Measurements from ENCODE around the gene IREB2.

- TF ChIP-seq CREB1 (CRISPR knock-in tag; IDR thresholded peaks at IDR 0.05) (no peak), CTCF (IDR thresholded peaks at IDR 0.05) (no peak), ZNF138 (CRISPR knock-in tag; conservative IDR thresholded peaks at IDR 0.05) (no peak), MAX (CRISPR knock-in tag; IDR thresholded peaks at IDR 0.05) (no peak), TCF7 (CRISPR knock-in tag; IDR thresholded peaks at IDR 0.05; ENCODE audit: low read depth) (no peak), SMAD3 (CRISPR knock-in tag; IDR thresholded peaks at IDR 0.05; ENCODE audit: borderline replicate concordance) (no peak)
- TF ChIP-seq, protein P1, sequence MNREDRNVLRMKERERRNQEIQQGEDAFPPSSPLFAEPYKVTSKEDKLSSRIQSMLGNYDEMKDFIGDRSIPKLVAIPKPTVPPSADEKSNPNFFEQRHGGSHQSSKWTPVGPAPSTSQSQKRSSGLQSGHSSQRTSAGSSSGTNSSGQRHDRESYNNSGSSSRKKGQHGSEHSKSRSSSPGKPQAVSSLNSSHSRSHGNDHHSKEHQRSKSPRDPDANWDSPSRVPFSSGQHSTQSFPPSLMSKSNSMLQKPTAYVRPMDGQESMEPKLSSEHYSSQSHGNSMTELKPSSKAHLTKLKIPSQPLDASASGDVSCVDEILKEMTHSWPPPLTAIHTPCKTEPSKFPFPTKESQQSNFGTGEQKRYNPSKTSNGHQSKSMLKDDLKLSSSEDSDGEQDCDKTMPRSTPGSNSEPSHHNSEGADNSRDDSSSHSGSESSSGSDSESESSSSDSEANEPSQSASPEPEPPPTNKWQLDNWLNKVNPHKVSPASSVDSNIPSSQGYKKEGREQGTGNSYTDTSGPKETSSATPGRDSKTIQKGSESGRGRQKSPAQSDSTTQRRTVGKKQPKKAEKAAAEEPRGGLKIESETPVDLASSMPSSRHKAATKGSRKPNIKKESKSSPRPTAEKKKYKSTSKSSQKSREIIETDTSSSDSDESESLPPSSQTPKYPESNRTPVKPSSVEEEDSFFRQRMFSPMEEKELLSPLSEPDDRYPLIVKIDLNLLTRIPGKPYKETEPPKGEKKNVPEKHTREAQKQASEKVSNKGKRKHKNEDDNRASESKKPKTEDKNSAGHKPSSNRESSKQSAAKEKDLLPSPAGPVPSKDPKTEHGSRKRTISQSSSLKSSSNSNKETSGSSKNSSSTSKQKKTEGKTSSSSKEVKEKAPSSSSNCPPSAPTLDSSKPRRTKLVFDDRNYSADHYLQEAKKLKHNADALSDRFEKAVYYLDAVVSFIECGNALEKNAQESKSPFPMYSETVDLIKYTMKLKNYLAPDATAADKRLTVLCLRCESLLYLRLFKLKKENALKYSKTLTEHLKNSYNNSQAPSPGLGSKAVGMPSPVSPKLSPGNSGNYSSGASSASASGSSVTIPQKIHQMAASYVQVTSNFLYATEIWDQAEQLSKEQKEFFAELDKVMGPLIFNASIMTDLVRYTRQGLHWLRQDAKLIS (CRISPR knock-in tag; IDR thresholded peaks at IDR 0.05; ENCODE audit: borderline replicate concordance), result no peak
- TF ChIP-seq, protein P2, sequence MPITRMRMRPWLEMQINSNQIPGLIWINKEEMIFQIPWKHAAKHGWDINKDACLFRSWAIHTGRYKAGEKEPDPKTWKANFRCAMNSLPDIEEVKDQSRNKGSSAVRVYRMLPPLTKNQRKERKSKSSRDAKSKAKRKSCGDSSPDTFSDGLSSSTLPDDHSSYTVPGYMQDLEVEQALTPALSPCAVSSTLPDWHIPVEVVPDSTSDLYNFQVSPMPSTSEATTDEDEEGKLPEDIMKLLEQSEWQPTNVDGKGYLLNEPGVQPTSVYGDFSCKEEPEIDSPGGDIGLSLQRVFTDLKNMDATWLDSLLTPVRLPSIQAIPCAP (CRISPR knock-in tag; IDR thresholded peaks at IDR 0.05), result no peak
Measured at GRCh38 chr15:78527325-78527724, 89.3 kb downstream of the IREB2 start.

Data from WTC11 (cell line).